ENCODE data around the gene NTRK1. TPM values are rescaled to one million over a fixed set of nuclear protein-coding genes. Genes with fewer than 3 reads are reported as not detected.

The NTRK1 gene
- total RNA-seq, 3 donors from 2014 or later (not counting 1 experiment from before 2014, with no cell fraction given) = 1.7 to 16.7 (median 2.4) TPM

GRCh38 chr1:156929596-156930238, 69.1 kb downstream of the NTRK1 start:
- no peaks in the 10 kb centered on the region for H3K9me3 ChIP-seq (ENCODE audit: control insufficient read depth, insufficient read depth, low read length)
- H3K4me3 ChIP-seq (ENCODE audit: low read length) = no peak overlapping the region
- H3K36me3 Mint-ChIP-seq = no peaks in the 10 kb centered on the region
- no peak overlapping the region for H3K27ac ChIP-seq (ENCODE audit: low read length)
- peaks cover 8% of the 10 kb centered on the region for H3K4me1 ChIP-seq (ENCODE audit: control insufficient read depth, insufficient read depth, low read length)
- H3K4me3 Mint-ChIP-seq = no peak overlapping the region
- intact Hi-C loops (cut with micrococcal nuclease) = no loop called here
- ATAC-seq (no peak), DNase-seq (no peak)
- peaks cover 5 to 16% of the 10 kb centered on the region in 2 donors for H3K4me1 Mint-ChIP-seq
- TF ChIP-seq CTCF (IDR thresholded peaks at IDR 0.05) = no peak
- peaks cover 17% of the 10 kb centered on the region for H3K27me3 ChIP-seq (ENCODE audit: control insufficient read depth, insufficient read depth, low read length)
- H3K27me3 Mint-ChIP-seq (ENCODE audit: low read depth in 2 of 2) = peaks cover 58 to 70% of the 10 kb centered on the region in 2 donors
- 72% methylated on average over 6 of the region's 6 CpGs for WGBS (ENCODE audit: insufficient coverage)
- H3K36me3 ChIP-seq (ENCODE audit: control insufficient read depth, insufficient read depth, low read length) = no peaks in the 10 kb centered on the region
- no peaks in the 10 kb centered on the region for H3K9me3 Mint-ChIP-seq
- no peak overlapping the region for H3K27ac Mint-ChIP-seq

- Mint-ChIP-seq H3K36me3 (no peaks in the 10 kb centered on the region), H3K4me1 (peaks cover 5 to 16% of the 10 kb centered on the region in 2 donors), H3K4me3 (no peak overlapping the region), H3K27me3 (ENCODE audit: low read depth in 2 of 2) (peaks cover 53 to 63% of the 10 kb centered on the region in 2 donors), H3K27ac (no peak overlapping the region), H3K9me3 (no peaks in the 10 kb centered on the region)
- ATAC-seq = no peak
- DNase-seq = no peak
- no peaks in the 10 kb centered on the region for H3K9me3 ChIP-seq (ENCODE audit: control insufficient read depth, insufficient read depth, low read length)
- no peak overlapping the region for H3K4me3 ChIP-seq (ENCODE audit: low read length)
- intact Hi-C loops (cut with micrococcal nuclease) = no loop called here
- no peak overlapping the region for H3K27ac ChIP-seq (ENCODE audit: low read length)
- H3K27me3 ChIP-seq (ENCODE audit: control insufficient read depth, insufficient read depth, low read length) = peaks cover 12% of the 10 kb centered on the region
- 82% methylated on average over 4 of the region's 4 CpGs for WGBS (ENCODE audit: insufficient coverage)
- H3K36me3 ChIP-seq (ENCODE audit: control insufficient read depth, insufficient read depth, low read length) = no peaks in the 10 kb centered on the region
- peaks cover 8% of the 10 kb centered on the region for H3K4me1 ChIP-seq (ENCODE audit: control insufficient read depth, insufficient read depth, low read length)
- TF ChIP-seq CTCF (IDR thresholded peaks at IDR 0.05) = no peak
These were observed 69.8 kb downstream of the NTRK1 start for GRCh38 chr1:156930483-156930882.

Other genes starting within 250 kb of the NTRK1 start
- gene HAPLN2, start 241.4 kb upstream of the NTRK1 start, total RNA-seq = not detected
- gene BCAN, start 218.7 kb upstream of the NTRK1 start, total RNA-seq = under 1 TPM; 0.18 to 0.25 (median 0.19) TPM
- gene NES, start 183.5 kb upstream of the NTRK1 start, total RNA-seq = not detected
- 1 to 10 TPM; 3.0 to 3.8 (median 3.0) TPM for gene CRABP2, start 155.3 kb upstream of the NTRK1 start, total RNA-seq
- gene METTL25B, start 132.4 kb upstream of the NTRK1 start, total RNA-seq = 10 to 100 TPM; 23.5 to 25.3 (median 23.8) TPM
- gene ISG20L2, start 132.1 kb upstream of the NTRK1 start, total RNA-seq = 10 to 100 TPM; 60.3 to 71.9 (median 68.7) TPM
- 10 to 100 TPM; 15.9 to 19.7 (median 18.7) TPM for gene MRPL24, start 119.8 kb upstream of the NTRK1 start, total RNA-seq
- 100 to 1,000 TPM in 1 of 3 donors, 10 to 100 TPM in 2; 95.3 to 110 (median 96.6) TPM for gene HDGF, start 109.2 kb upstream of the NTRK1 start, total RNA-seq
- gene PRCC, start 93.3 kb upstream of the NTRK1 start, total RNA-seq = 10 to 100 TPM; 66.5 to 92.4 (median 69.1) TPM
- gene SH2D2A, start 44.0 kb upstream of the NTRK1 start, total RNA-seq = 100 to 1,000 TPM; 155 to 324 (median 312) TPM
- gene INSRR, start 1.7 kb upstream of the NTRK1 start, total RNA-seq = under 1 TPM; 0.10 to 0.18 (median 0.14) TPM
- 1 to 10 TPM in 1 of 3 donors, under 1 TPM in 2; 0.52 to 1.4 (median 0.80) TPM for gene PEAR1, start 32.9 kb downstream of the NTRK1 start, total RNA-seq
- gene LRRC71, start 59.8 kb downstream of the NTRK1 start, total RNA-seq = not detected
- gene ARHGEF11, start 184.9 kb downstream of the NTRK1 start, total RNA-seq = 1 to 10 TPM; 1.7 to 2.8 (median 2.4) TPM
- not detected for gene ETV3L, start 238.9 kb downstream of the NTRK1 start, total RNA-seq